ENCODE results near the gene CYP19A1.

DNA sequence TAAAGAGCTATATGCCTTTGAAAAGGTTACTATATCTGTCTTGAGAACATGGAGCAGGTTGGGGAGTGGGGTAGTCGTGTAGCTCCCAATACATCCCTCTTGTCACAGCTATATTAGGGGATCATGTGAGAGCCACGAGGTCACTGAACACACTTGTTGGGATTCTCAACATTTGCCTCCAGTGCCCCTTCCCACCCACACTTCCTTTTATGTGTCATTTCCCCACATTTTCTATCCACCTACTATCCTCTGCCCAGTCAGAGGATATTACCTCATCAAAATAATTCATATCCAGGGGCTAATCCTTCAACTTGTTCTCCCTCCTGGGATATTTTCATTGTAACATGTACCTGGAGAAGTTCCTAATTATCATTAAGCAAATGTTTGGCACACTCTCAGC is 85.0 kb downstream of the CYP19A1 start:
- TF ChIP-seq GATA3 (IDR thresholded peaks at IDR 0.05; ENCODE audit: low read depth, low read length): no peak
- no peak for TF ChIP-seq GATA2 (IDR thresholded peaks at IDR 0.05; ENCODE audit: low read depth, low read length)
